ENCODE results near the gene HARS1.
"Not testable (repeated sequence)": the region's sequence is repeated elsewhere in the genome, so short reads cannot be mapped to it uniquely, and the experiment has no call there.

HARS1 gene

GRCh38 chr5:140674211-140674610, 17.0 kb downstream of the HARS1 start:
- Histone ChIP-seq H3K4me3 (ENCODE audit: low read length) (no peak overlapping the region), H2AFZ (ENCODE audit: low read depth, low read length) (no peak overlapping the region), H3K4me1 (ENCODE audit: low read length) (no peaks in the 10 kb centered on the region), H3K9me3 (ENCODE audit: insufficient read depth, low read length) (no peaks in the 10 kb centered on the region), H3K27me3 (ENCODE audit: low read depth, low read length) (no peaks in the 10 kb centered on the region), H4K20me1 (ENCODE audit: insufficient read depth, low read length) (no peaks in the 10 kb centered on the region), H3K27ac (ENCODE audit: low read length) (no peak overlapping the region), H3K9ac (ENCODE audit: low read length) (no peak overlapping the region), H3K79me2 (ENCODE audit: low read length) (no peaks in the 10 kb centered on the region), H3K36me3 (replicated peaks; ENCODE audit: low read depth, low read length) (peaks cover 8% of the 10 kb centered on the region), H3K4me2 (ENCODE audit: low read length) (no peak overlapping the region)
- TF ChIP-seq CTCF (IDR thresholded peaks at IDR 0.05; ENCODE audit: low read depth, low read length) = no peak
- TF ChIP-seq EZH2phosphoT487 (IDR thresholded peaks at IDR 0.05; ENCODE audit: low read depth) = no peak

GRCh38 chr5:140673187-140673976, 17.8 kb downstream of the HARS1 start, which contains the start of gene DND1:
Gene DND1, minus strand, starts transcription at chr5:140673576. Its CDS starts 34 bp downstream, at chr5:140673542.
- Histone ChIP-seq H3K36me3 (replicated peaks; ENCODE audit: low read depth, low read length) (peaks cover 8% of the 10 kb centered on the region), H3K79me2 (ENCODE audit: low read length) (no peaks in the 10 kb centered on the region), H3K4me1 (ENCODE audit: low read length) (no peaks in the 10 kb centered on the region), H3K27me3 (ENCODE audit: low read depth, low read length) (no peaks in the 10 kb centered on the region), H3K9ac (ENCODE audit: low read length) (no peak within 1 kb of the TSS), H3K9me3 (ENCODE audit: insufficient read depth, low read length) (no peaks in the 10 kb centered on the region), H3K27ac (ENCODE audit: low read length) (no peak within 1 kb of the TSS), H2AFZ (ENCODE audit: low read depth, low read length) (no peak within 1 kb of the TSS), H3K4me3 (ENCODE audit: low read length) (no peak within 1 kb of the TSS), H3K4me2 (ENCODE audit: low read length) (no peak within 1 kb of the TSS), H4K20me1 (ENCODE audit: insufficient read depth, low read length) (no peaks in the 10 kb centered on the region)
- TF ChIP-seq EZH2phosphoT487 (IDR thresholded peaks at IDR 0.05; ENCODE audit: low read depth) = no peak

GRCh38 chr5:140672455-140673186, 18.5 kb downstream of the HARS1 start:
- Histone ChIP-seq H3K4me3 (ENCODE audit: low read length) (no peak overlapping the region), H3K9me3 (ENCODE audit: insufficient read depth, low read length) (no peaks in the 10 kb centered on the region), H3K27me3 (ENCODE audit: low read depth, low read length) (no peaks in the 10 kb centered on the region), H3K36me3 (replicated peaks; ENCODE audit: low read depth, low read length) (peaks cover 8% of the 10 kb centered on the region), H4K20me1 (ENCODE audit: insufficient read depth, low read length) (no peaks in the 10 kb centered on the region), H2AFZ (ENCODE audit: low read depth, low read length) (no peak overlapping the region), H3K9ac (ENCODE audit: low read length) (no peak overlapping the region), H3K4me2 (ENCODE audit: low read length) (no peak overlapping the region), H3K27ac (ENCODE audit: low read length) (no peak overlapping the region), H3K79me2 (ENCODE audit: low read length) (no peaks in the 10 kb centered on the region), H3K4me1 (ENCODE audit: low read length) (no peaks in the 10 kb centered on the region)
- no peak for TF ChIP-seq CTCF (IDR thresholded peaks at IDR 0.05; ENCODE audit: low read depth, low read length)
- no peak for TF ChIP-seq EZH2phosphoT487 (IDR thresholded peaks at IDR 0.05; ENCODE audit: low read depth)

- no peak for TF ChIP-seq CTCF (IDR thresholded peaks at IDR 0.05; ENCODE audit: low read depth, low read length)
- no peak for TF ChIP-seq EZH2phosphoT487 (IDR thresholded peaks at IDR 0.05; ENCODE audit: low read depth)
- H3K9me3 ChIP-seq (ENCODE audit: insufficient read depth, low read length) = no peaks in the 10 kb centered on the region
- no peak overlapping the region for H3K27ac ChIP-seq (ENCODE audit: low read length)
- H3K4me2 ChIP-seq (ENCODE audit: low read length) = no peak overlapping the region
- no peak overlapping the region for H2AFZ ChIP-seq (ENCODE audit: low read depth, low read length)
- H3K4me3 ChIP-seq (ENCODE audit: low read length) = no peak overlapping the region
- peaks cover 3% of the 10 kb centered on the region; the same call in 1 of the 2 replicates for H3K79me2 ChIP-seq (ENCODE audit: low read length)
- H3K36me3 ChIP-seq (replicated peaks; ENCODE audit: low read depth, low read length) = peaks cover 11% of the 10 kb centered on the region
- H3K27me3 ChIP-seq (ENCODE audit: low read depth, low read length) = no peaks in the 10 kb centered on the region
- H3K9ac ChIP-seq (ENCODE audit: low read length) = no peak overlapping the region
- H4K20me1 ChIP-seq (ENCODE audit: insufficient read depth, low read length) = no peaks in the 10 kb centered on the region
- H3K4me1 ChIP-seq (ENCODE audit: low read length) = no peaks in the 10 kb centered on the region
Observed at GRCh38 chr5:140671472-140672125, 19.6 kb downstream of the HARS1 start.

GRCh38 chr5:140671035-140671434, 20.1 kb downstream of the HARS1 start:
- H3K9me3 ChIP-seq (ENCODE audit: insufficient read depth, low read length); H3K4me1 ChIP-seq (ENCODE audit: low read length); H2AFZ ChIP-seq (ENCODE audit: low read depth, low read length); H3K27ac ChIP-seq (ENCODE audit: low read length); H3K36me3 ChIP-seq (replicated peaks; ENCODE audit: low read depth, low read length); H3K4me3 ChIP-seq (ENCODE audit: low read length); H3K9ac ChIP-seq (ENCODE audit: low read length); H4K20me1 ChIP-seq (ENCODE audit: insufficient read depth, low read length); H3K27me3 ChIP-seq (ENCODE audit: low read depth, low read length); H3K79me2 ChIP-seq (ENCODE audit: low read length); H3K4me2 ChIP-seq (ENCODE audit: low read length): not testable (repeated sequence)
